Activated CD8-positive, alpha-beta memory T cell treated with anti-CD3 and anti-CD28 coated beads, Interleukin-2, amount 50 U/mL, for 4 hours (primary cell): Measurements from ENCODE around the gene ZNRF1.
"Not testable (repeated sequence)": the region's sequence is repeated elsewhere in the genome, so short reads cannot be mapped to it uniquely, and the experiment has no call there.

ENCODE experiments used
- DNase-seq: peaks from one replicate; pipeline ENCODE4 v3.0.0-alpha.2; 2020

ZNRF1 gene

GRCh38 chr16:75116911-75117245 lies 118.1 kb downstream of the ZNRF1 start:
- no peak for DNase-seq

GRCh38 chr16:75118943-75119539 lies 120.2 kb downstream of the ZNRF1 start:
- DNase-seq: no peak

- DNase-seq: no peak
Observed at GRCh38 chr16:75120253-75120652, 121.4 kb downstream of the ZNRF1 start.

GRCh38 chr16:75121949-75122568 lies 123.2 kb downstream of the ZNRF1 start:
- no peak for DNase-seq

GRCh38 chr16:75122609-75123008 lies 123.8 kb downstream of the ZNRF1 start:
- DNase-seq: no peak

GRCh38 chr16:75127713-75128415 lies 129.0 kb downstream of the ZNRF1 start:
- DNase-seq: no peak

GRCh38 chr16:75129421-75130149 lies 130.8 kb downstream of the ZNRF1 start:
- not testable (repeated sequence) for DNase-seq

- DNase-seq: no peak
Observed at GRCh38 chr16:75130150-75130771, 131.4 kb downstream of the ZNRF1 start.

GRCh38 chr16:75131081-75131480 lies 132.3 kb downstream of the ZNRF1 start:
- no peak for DNase-seq

GRCh38 chr16:75138233-75138632 lies 139.4 kb downstream of the ZNRF1 start:
- DNase-seq: no peak

GRCh38 chr16:75138636-75139035 lies 139.8 kb downstream of the ZNRF1 start:
- DNase-seq: no peak

- no peak for DNase-seq
Observed at GRCh38 chr16:75139498-75139897, 140.7 kb downstream of the ZNRF1 start.

GRCh38 chr16:75143941-75144340 lies 145.1 kb downstream of the ZNRF1 start:
- no peak for DNase-seq

GRCh38 chr16:75147968-75148310 lies 149.1 kb downstream of the ZNRF1 start:
- no peak for DNase-seq

- DNase-seq: peak; percentile 96
Observed at GRCh38 chr16:75148311-75149195, 149.7 kb downstream of the ZNRF1 start, which contains the start of gene ZFP1. Gene ZFP1, plus strand, starts transcription at chr16:75148524. Its CDS starts 4,428 bp downstream, at chr16:75152952.

- DNase-seq: no peak
Observed at GRCh38 chr16:75151798-75152197, 153.0 kb downstream of the ZNRF1 start.

- no peak for DNase-seq
Observed at GRCh38 chr16:75152635-75153034, 153.8 kb downstream of the ZNRF1 start.

- no peak for DNase-seq
Observed at GRCh38 chr16:75160386-75160785, 161.6 kb downstream of the ZNRF1 start.
